ENCODE measurements around the gene VWA8. TPM values are rescaled to one million over a fixed set of nuclear protein-coding genes. Genes with fewer than 3 reads are reported as not detected.

The VWA8 gene
- total and polyA plus RNA-seq, 2 of the 8 experiments (the other 6 are each of a cell fraction or from before 2014, with no cell fraction given): 5.9 to 19.6 TPM

DNA sequence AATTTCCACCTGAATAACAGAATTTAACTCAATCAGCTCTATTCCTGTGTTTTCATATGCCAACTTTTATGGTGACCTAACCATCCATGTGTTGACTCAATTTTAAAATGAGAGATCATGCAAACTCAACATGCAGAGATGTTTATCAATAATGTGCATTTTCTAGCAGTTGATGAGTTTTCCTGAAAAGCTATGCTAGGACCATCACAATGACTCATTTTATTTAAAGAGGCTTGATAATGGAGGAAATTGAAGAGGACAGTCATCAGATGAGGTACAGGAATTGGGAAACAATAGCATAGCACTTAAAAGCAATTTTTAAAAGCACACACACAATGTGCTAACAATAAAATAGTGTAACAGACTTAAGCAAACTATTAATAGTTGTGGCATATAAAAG is 127.1 kb downstream of the VWA8 start (continued):
- no peak for TF ChIP-seq CBX8 (IDR thresholded peaks at IDR 0.05; ENCODE audit: borderline replicate concordance, low read depth, low read length)
- no peak for TF ChIP-seq ASH2L (IDR thresholded peaks at IDR 0.05; ENCODE audit: low read length)
- no peak for TF ChIP-seq EP300 (IDR thresholded peaks at IDR 0.05; ENCODE audit: borderline replicate concordance in 1 of 2, low read depth in 2 of 2, low read length in 2 of 2)
- TF ChIP-seq RBBP5 (IDR thresholded peaks at IDR 0.05; ENCODE audit: borderline replicate concordance, low read depth, low read length): no peak
- no peak for TF ChIP-seq TCF12 (IDR thresholded peaks at IDR 0.05; ENCODE audit: low read depth, low read length)
- no peak for TF ChIP-seq EGR1 (IDR thresholded peaks at IDR 0.05; ENCODE audit: borderline replicate concordance, low read depth, low read length)
